GM12878 (cell line): ENCODE measurements around the gene XPO5. TPM values are rescaled to one million over a fixed set of nuclear protein-coding genes. Genes with fewer than 3 reads are reported as not detected.

Experiments
- ATAC-seq: fragments of 200-7000 bp; cut with Tn5 transposase; 3 replicates; pipeline ENCODE4 v1.9.1; 2020; ENCODE audit warnings: mild to moderate bottlenecking, moderate library complexity
- BruUV-seq: library from RNA; stranded (reverse); fragments of 400-500 nt; replicated peaks from 2 replicates; lab custom pipeline; 2021; lab: Mats Ljungman, UMichigan
- CTCF ChIA-PET: fragments of 300-600 bp; sonication (Branson Sonifier 250); formaldehyde crosslinking; extraction: SDS; loops from one replicate; lab custom pipeline; 2021; ENCODE audit warnings: inconsistent platforms; lab: Yijun Ruan, JAX
- POLR2A ChIA-PET: fragments of 350-600 bp; formaldehyde crosslinking; extraction: SDS; loops from one replicate; lab custom pipeline; 2021; ENCODE audit warnings: inconsistent platforms; lab: Charles Lee
- RAD21 ChIA-PET: fragments of 300-600 bp; sonication (Branson Sonifier 250); formaldehyde crosslinking; loops from one replicate; lab custom pipeline; 2023; ENCODE audit warnings: antibody characterized with exemption; ENCODE audit not compliant: unreplicated experiment; lab: Charles Lee
- SMC1A ChIA-PET: fragments of 300-600 bp; sonication (Branson Sonifier 250); formaldehyde crosslinking; loops from one replicate; lab custom pipeline; 2023; ENCODE audit not compliant: unreplicated experiment, uncharacterized antibody; lab: Charles Lee
- DNase-seq: peaks from one replicate; pipeline ENCODE4 v3.0.0-alpha.2; 2011; ENCODE audit warnings: low read depth, low spot score
- FAIRE-seq: peaks from 3 replicates; lab custom pipeline; 2011; peaks lifted over from hg19 to GRCh38; lab: Jason Lieb, UNC
- H2AFZ ChIP-seq: 2 replicates; pipeline ENCODE4 v1.6.0; 2011; ENCODE audit warnings: low read depth, low read length, control low read depth; ENCODE audit not compliant: control insufficient read depth
- H3K27ac ChIP-seq: 2 replicates; pipeline ENCODE4 v1.5.1; 2011; ENCODE audit warnings: control low read depth; ENCODE audit not compliant: control insufficient read depth, insufficient read depth
- H3K27me3 ChIP-seq, 2 experiments: replicated peaks in 1 of 2; 2 replicates each; pipeline versions ENCODE4 v1.6.0 to v1.6.1; 2011; ENCODE audit warnings: low read length in 1 of 2; ENCODE audit not compliant: control insufficient read depth in 2 of 2, insufficient read depth in 2 of 2
- H3K36me3 ChIP-seq, 2 experiments: 2 replicates each; pipeline ENCODE4 v1.5.1; 2011; ENCODE audit warnings: low read length in 1 of 2; ENCODE audit not compliant: control insufficient read depth in 2 of 2, insufficient read depth in 2 of 2
- H3K4me1 ChIP-seq: 2 replicates; pipeline ENCODE4 v1.6.1; 2011; ENCODE audit warnings: mild to moderate bottlenecking, low read length, moderate library complexity, mixed read lengths; ENCODE audit not compliant: control insufficient read depth, insufficient read depth
- H3K4me2 ChIP-seq: 2 replicates; pipeline ENCODE4 v1.6.0; 2011; ENCODE audit warnings: control low read depth; ENCODE audit not compliant: control insufficient read depth, insufficient read depth
- H3K4me3 ChIP-seq: fragments of 200-600 bp; sonication (generic); 2 replicates; pipeline ENCODE4 v1.5.1; 2016
- H3K79me2 ChIP-seq: 2 replicates; pipeline ENCODE4 v1.6.0; 2011; ENCODE audit warnings: low read length; ENCODE audit not compliant: control insufficient read depth, insufficient read depth
- H3K9ac ChIP-seq: 2 replicates; pipeline ENCODE4 v1.8.0; 2011; ENCODE audit warnings: low read length, control low read depth, mixed read lengths; ENCODE audit not compliant: control insufficient read depth, insufficient read depth
- H3K9me3 ChIP-seq: replicated peaks from 3 replicates; pipeline ENCODE4 v1.5.1; 2011; ENCODE audit warnings: mild to moderate bottlenecking, low read length; ENCODE audit not compliant: control insufficient read depth, insufficient read depth
- H4K20me1 ChIP-seq: 2 replicates; pipeline ENCODE4 v1.6.0; 2011; ENCODE audit not compliant: control insufficient read depth, insufficient read depth
- BACH1 ChIP-seq: fragments of 450-650 bp; IDR thresholded peaks from 2 replicates; pipeline ENCODE4 v1.6.1; 2017; ENCODE audit warnings: mild to moderate bottlenecking, borderline replicate concordance
- CEBPZ ChIP-seq: fragments of 150-350 bp; IDR thresholded peaks from 2 replicates; pipeline ENCODE4 v1.6.1; 2016; ENCODE audit warnings: low read depth, low read length
- POLR2A ChIP-seq: IDR thresholded peaks from 2 replicates; pipeline ENCODE4 v1.6.1; 2011; ENCODE audit warnings: low read depth, mild to moderate bottlenecking, low read length
- SREBF2 ChIP-seq: IDR thresholded peaks from 2 replicates; pipeline ENCODE4 v1.6.1; 2012; ENCODE audit warnings: mild to moderate bottlenecking, low read length
- SUPT20H ChIP-seq: IDR thresholded peaks from 2 replicates; pipeline ENCODE4 v1.6.1; 2011; ENCODE audit warnings: low read depth, mild to moderate bottlenecking, low read length, moderate library complexity, borderline replicate concordance; ENCODE audit not compliant: control insufficient read depth
- USF2 ChIP-seq: IDR thresholded peaks from 2 replicates; pipeline ENCODE4 v1.6.1; 2011; ENCODE audit warnings: low read depth, low read length, improper control_type of control experiment, borderline replicate concordance
- YBX1 ChIP-seq: fragments of 450-650 bp; IDR thresholded peaks from 2 replicates; pipeline ENCODE4 v1.6.1; 2016; ENCODE audit warnings: antibody characterized with exemption
- ZBTB40 ChIP-seq: fragments of 450-650 bp; IDR thresholded peaks from 2 replicates; pipeline ENCODE4 v1.6.1; 2016; ENCODE audit warnings: mild to moderate bottlenecking, moderate library complexity, borderline replicate concordance
- WGBS: methylation state at CpG from one replicate; pipeline ENCODE4 v1.1.6; 2016; ENCODE audit warnings: low lambda C conversion rate; ENCODE audit not compliant: insufficient replicate concordance, insufficient coverage; ENCODE audit errors: missing lambda C conversion rate; 5-methylcytosine and 5-hydroxymethylcytosine counted together
- in situ Hi-C: fragments of 300-500 bp; cut with MboI; formaldehyde crosslinking; loops from 9 replicates; pipeline ENCODE4 v1.14.3; 2018; ENCODE audit warnings: mixed read lengths
- intact Hi-C: fragments of 100-400 bp; cut with micrococcal nuclease; formaldehyde crosslinking; loops from one replicate; pipeline ENCODE4 v1.14.2; 2022; ENCODE audit not compliant: unreplicated experiment
- polyA plus RNA-seq, 11 experiments: library from polyadenylated mRNA; depleted of rRNA in 4 of 11; unstranded in 6 of 11; stranded (reverse) in 5 of 11; fragments of >200 nt; fragmentation: Nextera tagmentation in 4 of 11; fragmentation: Illumina TruSeq in 1 of 11; extraction: Ambion mirVana in 4 of 11; extraction: Trizol in 1 of 11; gene quantifications; 1 replicate in 1 of 11; 2 replicates in 10 of 11; pipeline versions ENCODE4 v1.2.1 to v1.2.3, GENCODE V29; 2011 to 2016; ENCODE audit warnings: inconsistent platforms in 2 of 11, missing spikeins in 2 of 11, low read depth in 1 of 11
- total RNA-seq, 4 experiments: library from RNA; depleted of rRNA in 3 of 4; stranded (reverse); fragments of >200 nt in 3 of 4; fragmentation: Illumina TruSeq in 1 of 4; extraction: Trizol in 1 of 4; gene quantifications; 2 replicates each; pipeline versions ENCODE4 v1.2.1 to v1.2.3, GENCODE V29; 2013 to 2021
- TF ChIP-seq, protein P1 (sequence below): IDR thresholded peaks from 2 replicates; pipeline ENCODE4 v1.6.1; 2012; ENCODE audit warnings: low read depth, low read length, improper control_type of control experiment
- TF ChIP-seq, protein P2 (sequence below): fragments of 450-650 bp; IDR thresholded peaks from 2 replicates; pipeline ENCODE4 v1.6.1; 2017; ENCODE audit warnings: mild to moderate bottlenecking

Gene XPO5
- total and polyA plus RNA-seq, 10 of the 15 experiments (the other 5 are each of a cell fraction or from before 2014, with no cell fraction given) = 11.3 to 76.0 (median 41.6) TPM

DNA sequence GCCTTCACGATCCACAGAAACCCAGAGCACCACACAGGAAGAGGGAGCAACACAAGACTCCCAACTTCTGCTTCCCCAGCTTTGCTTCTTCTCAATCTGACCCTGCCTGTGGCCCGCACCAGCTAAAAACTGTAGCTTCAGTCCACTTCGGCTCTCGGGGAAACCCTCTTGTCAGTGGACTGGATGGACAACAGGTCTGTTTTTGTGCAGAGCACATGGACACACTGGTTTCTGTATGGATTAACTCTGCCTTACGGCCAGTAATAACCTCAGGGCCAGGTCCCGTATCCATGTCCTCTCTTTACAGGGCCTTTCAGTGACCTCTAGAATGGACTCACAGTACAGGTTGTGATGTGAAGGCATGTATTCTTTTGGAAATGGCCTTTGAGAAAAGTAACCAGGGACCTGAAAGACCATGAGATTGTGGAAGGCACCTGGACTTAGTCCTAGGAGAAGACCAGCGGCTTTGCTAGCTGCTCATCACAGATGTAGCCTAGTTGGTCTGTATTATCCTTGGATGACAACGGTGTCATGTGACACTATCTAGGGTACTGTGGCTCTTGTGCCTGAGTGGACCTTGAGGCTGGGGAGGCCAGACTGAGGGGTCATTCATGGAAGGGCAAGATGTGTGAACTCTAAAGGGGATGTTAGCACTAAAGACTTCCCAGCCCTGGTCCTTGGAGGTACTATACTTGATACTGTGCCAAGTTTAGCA, 53.1 kb downstream of the XPO5 start:
- no peak for FAIRE-seq
- Histone ChIP-seq H3K27ac (no peak overlapping the region), H2AFZ (no peak overlapping the region), H3K4me1 (no peaks in the 10 kb centered on the region), H3K79me2 (peaks cover 15% of the 10 kb centered on the region), H3K9me3 (no peaks in the 10 kb centered on the region), H3K9ac (no peak overlapping the region), H3K27me3 (no peaks in the 10 kb centered on the region), H4K20me1 (no peaks in the 10 kb centered on the region), H3K4me2 (no peak overlapping the region), H3K36me3 (peaks cover 37 to 42% of the 10 kb centered on the region in 2 experiments), H3K4me3 (no peak overlapping the region)
- ChIA-PET RAD21 (no interaction called here), CTCF (interaction anchor here (0.6 to 0.7 kb wide), 2 partner anchors 16 to 24 kb away, joined by 3 to 4 read pairs; no protein-coding TSS in a partner anchor), SMC1A (no interaction called here), POLR2A (no interaction called here)
- intact Hi-C loops = no loop called here
- DNase-seq = no peak
- in situ Hi-C loops = no loop called here
- no peak; the same call in 2 of the 3 replicates for ATAC-seq
- BruUV-seq = no TSS peak
- 97% methylated on average over 8 of the region's 8 CpGs for WGBS
- TF ChIP-seq SUPT20H = no peak
- TF ChIP-seq, protein P1, sequence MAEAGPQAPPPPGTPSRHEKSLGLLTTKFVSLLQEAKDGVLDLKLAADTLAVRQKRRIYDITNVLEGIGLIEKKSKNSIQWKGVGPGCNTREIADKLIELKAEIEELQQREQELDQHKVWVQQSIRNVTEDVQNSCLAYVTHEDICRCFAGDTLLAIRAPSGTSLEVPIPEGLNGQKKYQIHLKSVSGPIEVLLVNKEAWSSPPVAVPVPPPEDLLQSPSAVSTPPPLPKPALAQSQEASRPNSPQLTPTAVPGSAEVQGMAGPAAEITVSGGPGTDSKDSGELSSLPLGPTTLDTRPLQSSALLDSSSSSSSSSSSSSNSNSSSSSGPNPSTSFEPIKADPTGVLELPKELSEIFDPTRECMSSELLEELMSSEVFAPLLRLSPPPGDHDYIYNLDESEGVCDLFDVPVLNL = no peak
- no peak for TF ChIP-seq ZBTB40
- no peak for TF ChIP-seq YBX1
- TF ChIP-seq, protein P2, sequence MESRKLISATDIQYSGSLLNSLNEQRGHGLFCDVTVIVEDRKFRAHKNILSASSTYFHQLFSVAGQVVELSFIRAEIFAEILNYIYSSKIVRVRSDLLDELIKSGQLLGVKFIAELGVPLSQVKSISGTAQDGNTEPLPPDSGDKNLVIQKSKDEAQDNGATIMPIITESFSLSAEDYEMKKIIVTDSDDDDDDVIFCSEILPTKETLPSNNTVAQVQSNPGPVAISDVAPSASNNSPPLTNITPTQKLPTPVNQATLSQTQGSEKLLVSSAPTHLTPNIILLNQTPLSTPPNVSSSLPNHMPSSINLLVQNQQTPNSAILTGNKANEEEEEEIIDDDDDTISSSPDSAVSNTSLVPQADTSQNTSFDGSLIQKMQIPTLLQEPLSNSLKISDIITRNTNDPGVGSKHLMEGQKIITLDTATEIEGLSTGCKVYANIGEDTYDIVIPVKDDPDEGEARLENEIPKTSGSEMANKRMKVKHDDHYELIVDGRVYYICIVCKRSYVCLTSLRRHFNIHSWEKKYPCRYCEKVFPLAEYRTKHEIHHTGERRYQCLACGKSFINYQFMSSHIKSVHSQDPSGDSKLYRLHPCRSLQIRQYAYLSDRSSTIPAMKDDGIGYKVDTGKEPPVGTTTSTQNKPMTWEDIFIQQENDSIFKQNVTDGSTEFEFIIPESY = no peak
- no peak for TF ChIP-seq CEBPZ
- peak; percentile 58 for TF ChIP-seq POLR2A
- no peak for TF ChIP-seq SREBF2
- no peak for TF ChIP-seq BACH1
- TF ChIP-seq USF2 = no peak
